ENCODE results near the gene SESTD1.

DNA sequence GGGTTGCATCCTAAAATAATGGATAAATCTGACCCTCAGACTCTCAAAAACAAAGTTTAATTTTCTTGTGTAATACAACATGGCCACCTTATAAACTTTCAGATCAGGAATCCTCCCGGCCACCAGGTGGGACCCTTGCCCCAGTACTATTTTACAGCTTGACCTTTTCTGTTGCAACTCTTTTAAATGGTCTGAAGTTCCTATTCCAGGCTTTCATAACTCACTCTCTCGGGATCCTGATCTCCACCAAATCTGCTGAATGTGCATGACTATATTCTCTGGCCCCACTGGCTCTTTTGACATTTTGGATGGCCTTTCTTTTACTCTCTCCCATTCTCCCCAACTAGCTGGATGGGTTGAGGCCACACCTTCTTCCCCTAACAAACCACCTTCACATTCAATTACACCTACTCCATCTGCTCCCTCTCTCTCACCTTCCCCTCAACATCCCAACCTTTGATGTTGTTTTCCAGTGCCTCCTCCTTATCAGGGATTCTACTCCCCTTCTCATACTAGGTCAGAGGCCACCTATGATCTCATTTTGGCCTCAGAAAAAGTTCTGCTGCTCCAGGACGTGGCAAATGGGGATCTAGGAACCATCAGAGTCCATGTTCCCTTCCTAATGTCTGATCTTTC, 70.8 kb downstream of the SESTD1 start:
- TF ChIP-seq, protein P1, sequence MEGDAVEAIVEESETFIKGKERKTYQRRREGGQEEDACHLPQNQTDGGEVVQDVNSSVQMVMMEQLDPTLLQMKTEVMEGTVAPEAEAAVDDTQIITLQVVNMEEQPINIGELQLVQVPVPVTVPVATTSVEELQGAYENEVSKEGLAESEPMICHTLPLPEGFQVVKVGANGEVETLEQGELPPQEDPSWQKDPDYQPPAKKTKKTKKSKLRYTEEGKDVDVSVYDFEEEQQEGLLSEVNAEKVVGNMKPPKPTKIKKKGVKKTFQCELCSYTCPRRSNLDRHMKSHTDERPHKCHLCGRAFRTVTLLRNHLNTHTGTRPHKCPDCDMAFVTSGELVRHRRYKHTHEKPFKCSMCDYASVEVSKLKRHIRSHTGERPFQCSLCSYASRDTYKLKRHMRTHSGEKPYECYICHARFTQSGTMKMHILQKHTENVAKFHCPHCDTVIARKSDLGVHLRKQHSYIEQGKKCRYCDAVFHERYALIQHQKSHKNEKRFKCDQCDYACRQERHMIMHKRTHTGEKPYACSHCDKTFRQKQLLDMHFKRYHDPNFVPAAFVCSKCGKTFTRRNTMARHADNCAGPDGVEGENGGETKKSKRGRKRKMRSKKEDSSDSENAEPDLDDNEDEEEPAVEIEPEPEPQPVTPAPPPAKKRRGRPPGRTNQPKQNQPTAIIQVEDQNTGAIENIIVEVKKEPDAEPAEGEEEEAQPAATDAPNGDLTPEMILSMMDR (IDR thresholded peaks at IDR 0.05; ENCODE audit: control extremely low read depth in 1 of 3, insufficient read depth in 1 of 3, low read depth in 1 of 3, low read length in 3 of 3) = no peak; a peak in 1 of 4 replicates
- TF ChIP-seq JUN (IDR thresholded peaks at IDR 0.05; ENCODE audit: low read depth, low read length) = no peak
